Liver (tissue), 9 donors: ENCODE data around the gene BCL10. TPM values are rescaled to one million over a fixed set of nuclear protein-coding genes. Genes with fewer than 3 reads are reported as not detected.

ENCODE experiments used
- DNase-seq: peaks from one replicate; pipeline ENCODE4 v3.0.0-alpha.2; 2017; ENCODE audit warnings: low spot score
- H3K27ac ChIP-seq, 2 donors: one replicate each; pipeline ENCODE4 v1.7.0; 2013; ENCODE audit warnings: inconsistent platforms in 2 of 2, low read length in 2 of 2, control low read depth in 1 of 2, low read depth in 1 of 2, mild to moderate bottlenecking in 1 of 2
- H3K27me3 ChIP-seq, 4 donors: one replicate each; pipeline versions ENCODE4 v1.6.1 to v1.7.0; 2013; ENCODE audit warnings: low read length in 3 of 4, inconsistent platforms in 1 of 4, mild to moderate bottlenecking in 1 of 4, moderate library complexity in 1 of 4; ENCODE audit not compliant: control insufficient read depth in 4 of 4, insufficient read depth in 4 of 4
- H3K36me3 ChIP-seq, 4 donors: one replicate each; pipeline versions ENCODE4 v1.6.1 to v1.7.0; 2013; ENCODE audit warnings: low read length in 3 of 4, mild to moderate bottlenecking in 3 of 4, low read depth in 1 of 4, moderate library complexity in 1 of 4; ENCODE audit not compliant: control insufficient read depth in 4 of 4, insufficient read depth in 3 of 4
- H3K4me1 ChIP-seq, 4 donors: one replicate each; pipeline versions ENCODE4 v1.6.1 to v1.7.0; 2013; ENCODE audit warnings: low read length in 3 of 4, mild to moderate bottlenecking in 3 of 4, moderate library complexity in 1 of 4; ENCODE audit not compliant: control insufficient read depth in 4 of 4, insufficient read depth in 4 of 4
- H3K4me3 ChIP-seq, 3 donors: one replicate each; pipeline versions ENCODE4 v1.6.1 to v1.7.0; 2013; ENCODE audit warnings: low read length in 3 of 3, control low read depth in 1 of 3, low read depth in 1 of 3, mild to moderate bottlenecking in 1 of 3
- H3K9ac ChIP-seq, 2 donors: one replicate each; pipeline ENCODE4 v1.7.0; 2013; ENCODE audit warnings: low read length in 2 of 2, mild to moderate bottlenecking in 2 of 2, moderate library complexity in 2 of 2, control low read depth in 1 of 2, low read depth in 1 of 2
- H3K9me3 ChIP-seq, 4 donors: one replicate each; pipeline versions ENCODE4 v1.6.1 to v1.7.0; 2013; ENCODE audit warnings: low read length in 3 of 4; ENCODE audit not compliant: control insufficient read depth in 4 of 4
- EGR1 ChIP-seq, 2 donors: IDR thresholded peaks; 2 replicates each; pipeline ENCODE4 v1.6.1; 2016 to 2018; ENCODE audit warnings: antibody characterized with exemption in 2 of 2, low read depth in 2 of 2
- FOXA1 ChIP-seq: IDR thresholded peaks from 2 replicates; pipeline ENCODE4 v1.6.1; 2016; ENCODE audit warnings: antibody characterized with exemption
- GABPA ChIP-seq, 2 donors: IDR thresholded peaks in 1 of 2; conservative IDR thresholded peaks in 1 of 2; 2 replicates each; pipeline ENCODE4 v1.6.1; 2016; ENCODE audit warnings: antibody characterized with exemption in 2 of 2, mild to moderate bottlenecking in 1 of 2, moderate library complexity in 1 of 2
- HNF4A ChIP-seq, 2 donors: conservative IDR thresholded peaks; 2 replicates each; pipeline ENCODE4 v1.6.1; 2016; ENCODE audit warnings: antibody characterized with exemption in 2 of 2, mild to moderate bottlenecking in 2 of 2
- HNF4G ChIP-seq: IDR thresholded peaks from 2 replicates; pipeline ENCODE4 v1.6.1; 2016; ENCODE audit warnings: antibody characterized with exemption
- NR2F2 ChIP-seq: IDR thresholded peaks from 2 replicates; pipeline ENCODE4 v1.6.1; 2016; ENCODE audit warnings: antibody characterized with exemption
- RAD21 ChIP-seq, 2 donors: IDR thresholded peaks; 2 replicates each; pipeline ENCODE4 v1.6.1; 2016; ENCODE audit warnings: antibody characterized with exemption in 2 of 2, mild to moderate bottlenecking in 2 of 2
- RXRA ChIP-seq, 2 donors: IDR thresholded peaks; 2 replicates each; pipeline ENCODE4 v1.6.1; 2017 to 2018; ENCODE audit warnings: antibody characterized with exemption in 2 of 2, mild to moderate bottlenecking in 1 of 2
- SP1 ChIP-seq: IDR thresholded peaks from 2 replicates; pipeline ENCODE4 v1.6.1; 2018; ENCODE audit warnings: antibody characterized with exemption, mild to moderate bottlenecking
- YY1 ChIP-seq: IDR thresholded peaks from 2 replicates; pipeline ENCODE4 v1.6.1; 2016; ENCODE audit warnings: antibody characterized with exemption, mild to moderate bottlenecking
- WGBS: extraction: QIAGEN DNeasy Blood & Tissue Kit; methylation state at CpG from one replicate; pipeline ENCODE4 v1.1.7; 2013; 5-methylcytosine and 5-hydroxymethylcytosine counted together
- polyA plus RNA-seq, 2 donors: library from polyadenylated mRNA; stranded (reverse) in 1 of 2; unstranded in 1 of 2; fragments of 200-250 nt in 1 of 2; fragments of >200 nt in 1 of 2; fragmentation: Nextera tagmentation in 1 of 2; extraction: Ambion mirVana in 1 of 2; gene quantifications; one replicate each; pipeline versions ENCODE4 v1.2.1 to v1.2.3, GENCODE V29; 2013 to 2015
- total RNA-seq, 2 donors: library from RNA; depleted of rRNA; stranded (reverse); fragments of >200 nt; gene quantifications; one replicate each; pipeline ENCODE4 v1.2.3, GENCODE V29; 2014
- TF ChIP-seq, protein P1 (sequence below): IDR thresholded peaks from 2 replicates; pipeline ENCODE4 v1.6.1; 2016; ENCODE audit warnings: antibody characterized with exemption
- TF ChIP-seq, protein P2 (sequence below): IDR thresholded peaks from 2 replicates; pipeline ENCODE4 v1.6.1; 2016; ENCODE audit warnings: antibody characterized with exemption
- TF ChIP-seq, protein P3 (sequence below): fragments of 150-350 bp; IDR thresholded peaks from 2 replicates; pipeline ENCODE4 v1.5.1; 2017; ENCODE audit warnings: improper control_type of control experiment, low read depth, low read length; ENCODE audit not compliant: missing input control
- TF ChIP-seq, protein P4 (sequence below): IDR thresholded peaks from 2 replicates; pipeline ENCODE4 v1.6.1; 2016; ENCODE audit warnings: antibody characterized with exemption
- donor health status: healthy.
- donor health status: healthy.
- donor health status: healthy.
- donor health status: healthy.
- donor health status: healthy.

BCL10 gene
- total and polyA plus RNA-seq, 4 donors: 3.1 to 8.9 (median 7.5) TPM

DNA sequence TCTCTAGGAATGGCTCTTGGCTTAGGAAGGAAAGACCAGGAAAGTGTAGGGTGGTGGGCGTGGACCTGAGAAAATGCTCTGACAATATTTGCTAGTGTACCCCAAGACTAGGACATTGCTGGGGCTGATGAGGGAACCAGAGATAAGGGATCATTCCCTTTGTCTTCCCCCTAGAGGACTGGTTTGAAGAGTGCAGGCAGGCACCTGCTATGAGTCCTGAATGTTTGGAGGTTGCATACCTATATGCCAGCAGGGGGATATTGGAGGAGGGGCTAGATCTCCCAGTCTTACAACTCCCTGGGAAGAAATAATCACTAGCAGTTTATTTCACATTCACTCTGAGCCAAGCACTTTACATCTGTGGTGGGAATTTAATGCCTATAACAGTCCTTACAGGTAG is 6.0 kb upstream of the BCL10 start:
- no peak for DNase-seq
- H3K4me1 ChIP-seq: peaks cover 0 to 2% (median 0%) of the 10 kb centered on the region in 4 donors
- H3K9ac ChIP-seq: no peak overlapping the region
- 92% methylated on average over 1 of the region's 1 CpG for WGBS
- H3K9me3 ChIP-seq: no peaks in the 10 kb centered on the region
- no peaks in the 10 kb centered on the region for H3K27me3 ChIP-seq
- no peak overlapping the region for H3K4me3 ChIP-seq
- H3K36me3 ChIP-seq: no peaks in the 10 kb centered on the region
- no peak overlapping the region for H3K27ac ChIP-seq
- no peak for TF ChIP-seq NR2F2
- no peak for TF ChIP-seq RAD21 (IDR thresholded peaks at IDR 0.05)
- no peak for TF ChIP-seq EGR1 (IDR thresholded peaks at IDR 0.05; ENCODE audit: low read depth in 2 of 2)
- TF ChIP-seq, protein P1, sequence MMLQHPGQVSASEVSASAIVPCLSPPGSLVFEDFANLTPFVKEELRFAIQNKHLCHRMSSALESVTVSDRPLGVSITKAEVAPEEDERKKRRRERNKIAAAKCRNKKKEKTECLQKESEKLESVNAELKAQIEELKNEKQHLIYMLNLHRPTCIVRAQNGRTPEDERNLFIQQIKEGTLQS: no peak
- TF ChIP-seq, protein P2, sequence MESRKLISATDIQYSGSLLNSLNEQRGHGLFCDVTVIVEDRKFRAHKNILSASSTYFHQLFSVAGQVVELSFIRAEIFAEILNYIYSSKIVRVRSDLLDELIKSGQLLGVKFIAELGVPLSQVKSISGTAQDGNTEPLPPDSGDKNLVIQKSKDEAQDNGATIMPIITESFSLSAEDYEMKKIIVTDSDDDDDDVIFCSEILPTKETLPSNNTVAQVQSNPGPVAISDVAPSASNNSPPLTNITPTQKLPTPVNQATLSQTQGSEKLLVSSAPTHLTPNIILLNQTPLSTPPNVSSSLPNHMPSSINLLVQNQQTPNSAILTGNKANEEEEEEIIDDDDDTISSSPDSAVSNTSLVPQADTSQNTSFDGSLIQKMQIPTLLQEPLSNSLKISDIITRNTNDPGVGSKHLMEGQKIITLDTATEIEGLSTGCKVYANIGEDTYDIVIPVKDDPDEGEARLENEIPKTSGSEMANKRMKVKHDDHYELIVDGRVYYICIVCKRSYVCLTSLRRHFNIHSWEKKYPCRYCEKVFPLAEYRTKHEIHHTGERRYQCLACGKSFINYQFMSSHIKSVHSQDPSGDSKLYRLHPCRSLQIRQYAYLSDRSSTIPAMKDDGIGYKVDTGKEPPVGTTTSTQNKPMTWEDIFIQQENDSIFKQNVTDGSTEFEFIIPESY: no peak
- no peak for TF ChIP-seq FOXA1
- TF ChIP-seq, protein P3, sequence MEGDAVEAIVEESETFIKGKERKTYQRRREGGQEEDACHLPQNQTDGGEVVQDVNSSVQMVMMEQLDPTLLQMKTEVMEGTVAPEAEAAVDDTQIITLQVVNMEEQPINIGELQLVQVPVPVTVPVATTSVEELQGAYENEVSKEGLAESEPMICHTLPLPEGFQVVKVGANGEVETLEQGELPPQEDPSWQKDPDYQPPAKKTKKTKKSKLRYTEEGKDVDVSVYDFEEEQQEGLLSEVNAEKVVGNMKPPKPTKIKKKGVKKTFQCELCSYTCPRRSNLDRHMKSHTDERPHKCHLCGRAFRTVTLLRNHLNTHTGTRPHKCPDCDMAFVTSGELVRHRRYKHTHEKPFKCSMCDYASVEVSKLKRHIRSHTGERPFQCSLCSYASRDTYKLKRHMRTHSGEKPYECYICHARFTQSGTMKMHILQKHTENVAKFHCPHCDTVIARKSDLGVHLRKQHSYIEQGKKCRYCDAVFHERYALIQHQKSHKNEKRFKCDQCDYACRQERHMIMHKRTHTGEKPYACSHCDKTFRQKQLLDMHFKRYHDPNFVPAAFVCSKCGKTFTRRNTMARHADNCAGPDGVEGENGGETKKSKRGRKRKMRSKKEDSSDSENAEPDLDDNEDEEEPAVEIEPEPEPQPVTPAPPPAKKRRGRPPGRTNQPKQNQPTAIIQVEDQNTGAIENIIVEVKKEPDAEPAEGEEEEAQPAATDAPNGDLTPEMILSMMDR: no peak

DNA sequence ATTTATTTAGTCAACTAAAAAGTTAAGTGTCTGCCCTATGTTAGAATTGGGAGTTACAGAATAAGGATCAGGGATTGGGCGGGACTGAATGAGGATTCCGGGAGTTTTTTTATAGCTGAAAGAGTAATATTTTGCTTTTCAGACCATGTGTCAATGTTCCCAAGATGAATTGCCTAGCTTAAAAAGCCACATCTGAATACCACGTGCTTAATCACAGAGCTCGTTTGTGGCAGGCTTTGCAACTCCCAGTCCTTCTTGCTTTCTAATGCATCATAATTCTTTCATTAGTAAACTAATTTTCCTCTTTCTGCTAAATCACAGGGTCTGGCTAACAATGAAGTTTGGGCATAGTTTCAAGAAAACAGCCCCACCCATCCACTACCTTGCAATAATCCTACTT is 4.2 kb upstream of the BCL10 start:
- TF ChIP-seq NR2F2: no peak
- TF ChIP-seq FOXA1: no peak
- no peak for TF ChIP-seq HNF4A (conservative IDR thresholded peaks at IDR 0.05)
- TF ChIP-seq RAD21 (IDR thresholded peaks at IDR 0.05): no peak
- Histone ChIP-seq H3K27me3 (no peaks in the 10 kb centered on the region), H3K4me1 (peaks cover 0 to 9% (median 2%) of the 10 kb centered on the region in 4 donors), H3K36me3 (no peaks in the 10 kb centered on the region), H3K27ac (no peak overlapping the region), H3K9me3 (no peaks in the 10 kb centered on the region), H3K4me3 (no peak overlapping the region), H3K9ac (no peak overlapping the region)
- no peak for DNase-seq
- 81% methylated on average over 4 of the region's 4 CpGs for WGBS

DNA sequence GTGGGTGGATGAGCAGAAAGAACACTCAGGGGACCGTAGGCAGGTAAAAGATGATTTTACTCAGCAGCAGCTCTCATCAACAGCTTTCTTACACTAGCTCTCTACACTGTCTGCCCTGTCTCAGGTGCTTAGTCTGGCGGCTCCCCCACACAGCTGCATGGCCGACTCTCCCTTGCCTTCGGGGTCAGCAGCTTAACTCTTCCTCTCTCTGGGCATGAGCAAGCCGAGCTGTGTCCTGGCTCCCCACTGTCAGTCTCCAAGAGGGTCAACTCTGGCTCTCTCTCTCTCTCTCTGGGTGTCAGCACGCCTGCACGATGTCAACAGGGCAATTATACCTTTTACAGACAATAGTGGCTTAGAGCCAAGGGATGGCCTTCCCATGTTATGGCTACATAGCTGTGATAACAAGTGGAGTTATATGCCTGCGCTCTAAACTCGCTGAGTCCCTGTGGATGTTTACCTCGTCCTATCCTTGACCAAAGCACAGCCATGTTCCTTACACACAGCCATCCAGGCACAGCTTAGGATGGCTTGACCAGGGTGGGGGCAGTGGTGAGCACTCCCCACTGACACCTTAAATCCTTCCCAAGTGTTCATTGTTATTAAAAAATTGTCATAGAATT is 3.1 kb upstream of the BCL10 start:
- no peaks in the 10 kb centered on the region for H3K27me3 ChIP-seq
- 90% methylated on average over 10 of the region's 10 CpGs for WGBS
- peaks cover 0 to 19% (median 12%) of the 10 kb centered on the region in 4 donors for H3K4me1 ChIP-seq
- no peaks in the 10 kb centered on the region for H3K36me3 ChIP-seq
- peak overlapping the region in 1 of 2 donors; percentile 19 for H3K27ac ChIP-seq
- H3K4me3 ChIP-seq: no peak overlapping the region
- no peaks in the 10 kb centered on the region for H3K9me3 ChIP-seq
- no peak for DNase-seq
- no peak overlapping the region for H3K9ac ChIP-seq
- no peak for TF ChIP-seq RAD21 (IDR thresholded peaks at IDR 0.05)
- TF ChIP-seq HNF4A (conservative IDR thresholded peaks at IDR 0.05): no peak
- no peak for TF ChIP-seq GABPA (IDR thresholded peaks at IDR 0.05 in 1 of 2, conservative IDR thresholded peaks at IDR 0.05 in 1 of 2)
- TF ChIP-seq, protein P3: no peak
- no peak for TF ChIP-seq SP1
- TF ChIP-seq, protein P4, sequence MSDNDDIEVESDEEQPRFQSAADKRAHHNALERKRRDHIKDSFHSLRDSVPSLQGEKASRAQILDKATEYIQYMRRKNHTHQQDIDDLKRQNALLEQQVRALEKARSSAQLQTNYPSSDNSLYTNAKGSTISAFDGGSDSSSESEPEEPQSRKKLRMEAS: no peak
- TF ChIP-seq, protein P2: no peak
- TF ChIP-seq, protein P1: no peak
- TF ChIP-seq YY1: no peak
- TF ChIP-seq RXRA (IDR thresholded peaks at IDR 0.05): no peak
- TF ChIP-seq EGR1 (IDR thresholded peaks at IDR 0.05; ENCODE audit: low read depth in 2 of 2): no peak
- no peak for TF ChIP-seq NR2F2
- TF ChIP-seq HNF4G: no peak
